HG02852 (cell line): ENCODE data around the gene HIKESHI.
"Not testable (repeated sequence)": the region's sequence is repeated elsewhere in the genome, so short reads cannot be mapped to it uniquely, and the experiment has no call there.

ENCODE experiments used
- ATAC-seq: cut with Tn5 transposase; IDR thresholded peaks from one replicate; pipeline ENCODE4 v1.9.1; 2021; ENCODE audit warnings: mild to moderate bottlenecking, moderate library complexity; ENCODE audit not compliant: unreplicated experiment

Gene HIKESHI

GRCh38 chr11:86292912-86293616 is 9.0 kb upstream of the HIKESHI start:
- peak; percentile 76 for ATAC-seq

- no peak for ATAC-seq
These were observed 8.0 kb upstream of the HIKESHI start for GRCh38 chr11:86294026-86294425.

DNA sequence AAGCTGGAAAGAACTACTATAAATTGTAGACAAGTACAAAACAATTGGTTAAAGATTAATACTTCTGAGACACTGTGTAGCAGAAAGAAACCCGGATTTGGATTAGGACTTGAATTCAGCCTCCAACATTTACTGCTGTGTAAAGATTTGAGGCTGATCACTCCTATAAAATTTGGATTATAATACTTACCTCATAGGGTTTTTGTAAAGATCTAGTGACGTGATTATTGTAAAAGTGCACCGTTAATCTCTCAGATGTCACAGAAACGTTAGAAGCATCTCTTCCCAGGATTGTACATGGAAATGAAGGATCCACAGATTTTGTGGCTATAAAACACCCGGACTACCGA is 323 bp upstream of the HIKESHI start:
- peak; percentile 19 for ATAC-seq

- ATAC-seq: no peak
These were observed 1.2 kb downstream of the HIKESHI start for GRCh38 chr11:86303257-86303656.

- ATAC-seq: not testable (repeated sequence)
These were observed 6.7 kb downstream of the HIKESHI start for GRCh38 chr11:86308710-86309109.

DNA sequence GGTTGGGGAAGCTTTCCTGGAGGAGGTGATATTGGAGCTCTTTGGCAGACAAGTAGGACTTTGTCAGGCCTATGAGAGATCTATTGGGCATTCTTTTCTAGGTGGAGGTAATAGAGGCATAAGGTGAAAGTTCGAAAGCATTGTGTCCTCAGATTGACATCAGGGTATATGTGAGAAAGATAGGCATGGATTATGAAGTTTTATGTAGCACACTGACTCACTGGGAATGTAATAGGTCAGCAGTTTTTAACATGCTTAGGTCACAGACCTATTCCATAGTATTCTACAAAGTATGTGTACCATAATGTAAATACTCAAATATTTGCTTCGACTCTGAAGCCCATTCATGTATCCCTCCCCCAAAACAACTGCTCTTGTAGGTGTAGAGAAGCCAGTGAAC is 11.8 kb downstream of the HIKESHI start:
- ATAC-seq: no peak

DNA sequence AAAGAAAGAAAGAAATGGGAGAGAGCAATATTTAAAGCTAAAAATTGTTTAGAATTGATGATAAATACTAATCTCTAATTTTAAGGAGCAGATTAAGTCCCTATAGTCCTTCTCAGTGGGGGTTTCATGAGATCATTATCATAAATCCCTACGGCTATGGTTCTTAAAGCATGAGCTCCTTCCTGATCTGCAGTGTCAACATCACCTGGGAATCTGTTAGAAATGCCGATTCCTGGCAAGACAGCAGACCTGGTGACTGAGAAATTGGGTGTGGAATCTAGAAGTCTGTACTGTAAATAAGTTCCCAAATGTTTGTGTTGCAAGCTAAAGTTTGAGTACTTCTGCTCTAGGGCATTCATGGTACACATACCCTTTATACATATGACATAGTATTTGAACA is 12.6 kb downstream of the HIKESHI start:
- no peak for ATAC-seq

DNA sequence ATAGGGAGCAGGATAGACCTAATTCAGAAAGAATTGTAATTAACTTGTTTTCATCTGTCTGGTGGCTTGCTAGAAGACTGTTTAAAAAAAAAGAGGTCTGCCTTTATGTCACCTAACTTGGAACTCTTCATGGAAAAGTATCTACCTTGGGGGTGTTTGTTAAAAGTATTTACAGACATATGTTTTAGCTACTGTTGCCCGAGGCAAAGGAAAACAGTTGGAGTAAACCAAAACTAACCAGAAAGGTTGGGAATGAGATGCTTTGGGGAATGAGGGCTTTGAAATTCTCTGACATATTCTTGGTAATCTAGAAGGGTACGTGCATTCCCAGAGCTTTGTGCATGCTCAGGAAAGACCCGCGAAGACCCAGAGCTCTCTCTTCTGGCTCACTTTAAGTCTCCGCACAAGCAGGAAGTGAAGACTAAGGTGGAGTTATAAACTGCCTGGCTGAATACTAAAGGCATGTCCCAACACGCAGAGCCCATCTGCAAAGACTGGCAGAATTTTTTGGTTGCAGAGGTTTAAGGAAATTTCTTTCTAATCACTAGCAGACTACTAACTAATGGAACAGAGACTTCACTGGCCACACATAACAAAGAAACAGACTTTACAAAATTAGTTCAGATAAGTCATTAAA is 33.2 kb downstream of the HIKESHI start:
- no peak for ATAC-seq

DNA sequence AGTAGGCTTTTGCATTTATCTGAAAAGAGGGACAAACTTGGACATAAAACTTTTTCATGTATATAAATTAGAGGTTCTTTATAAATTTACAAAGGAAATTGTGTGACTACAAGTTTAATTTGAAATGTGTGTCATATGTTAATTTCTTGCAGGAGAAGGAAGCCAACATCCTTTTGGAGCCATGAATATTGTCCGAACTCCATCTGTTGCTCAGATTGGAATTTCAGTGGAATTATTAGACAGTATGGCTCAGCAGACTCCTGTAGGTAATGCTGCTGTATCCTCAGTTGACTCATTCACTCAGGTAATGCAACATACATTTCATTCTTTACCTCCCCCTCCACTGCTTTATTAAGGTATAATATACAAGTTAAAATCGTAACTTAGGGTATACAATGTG is 35.2 kb downstream of the HIKESHI start:
- no peak for ATAC-seq

- no peak for ATAC-seq
These were observed 39.3 kb downstream of the HIKESHI start for GRCh38 chr11:86341382-86341781.

DNA sequence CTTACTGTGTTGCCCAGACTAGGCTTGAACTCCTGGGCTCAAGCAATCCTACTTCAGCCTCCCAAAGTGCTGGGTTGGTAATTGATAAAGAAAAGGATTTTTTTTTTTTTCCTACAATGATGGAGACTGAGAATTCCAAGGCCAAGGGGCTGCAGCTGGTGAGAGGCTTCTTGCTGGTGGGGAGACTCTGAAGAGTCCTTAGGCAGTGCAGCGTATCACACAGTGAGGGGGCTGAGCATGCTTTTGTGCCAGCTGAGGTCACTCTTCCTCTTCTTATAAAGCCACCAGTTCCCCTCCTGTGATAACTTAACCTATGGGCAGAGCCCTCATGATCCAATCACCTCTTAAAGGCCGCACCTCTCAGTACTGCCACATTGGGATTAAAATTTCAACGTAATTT is 44.5 kb downstream of the HIKESHI start:
- no peak for ATAC-seq

GRCh38 chr11:86355256-86355655 is 53.2 kb downstream of the HIKESHI start:
- ATAC-seq: no peak

GRCh38 chr11:86357412-86357811 is 55.4 kb downstream of the HIKESHI start:
- ATAC-seq: not testable (repeated sequence)

DNA sequence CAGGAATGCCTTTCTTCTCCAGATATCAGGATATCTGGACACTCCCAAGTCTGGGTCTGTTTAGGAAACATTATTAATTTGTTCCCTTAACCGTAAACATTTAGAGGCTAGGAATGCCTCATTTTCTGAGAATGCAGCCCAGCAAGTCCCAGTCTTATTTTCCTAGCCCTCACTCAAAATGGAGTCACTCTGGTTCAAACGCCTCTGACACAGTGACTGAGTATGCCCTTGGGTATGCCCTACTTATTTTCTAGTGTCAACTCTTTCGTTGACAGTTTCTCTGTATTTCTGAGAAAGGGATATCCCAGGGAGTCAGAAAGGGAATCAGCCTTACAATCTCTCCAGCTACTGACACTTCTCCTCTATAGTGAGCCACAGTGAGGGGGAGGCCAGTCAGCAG is 56.7 kb downstream of the HIKESHI start:
- no peak for ATAC-seq

DNA sequence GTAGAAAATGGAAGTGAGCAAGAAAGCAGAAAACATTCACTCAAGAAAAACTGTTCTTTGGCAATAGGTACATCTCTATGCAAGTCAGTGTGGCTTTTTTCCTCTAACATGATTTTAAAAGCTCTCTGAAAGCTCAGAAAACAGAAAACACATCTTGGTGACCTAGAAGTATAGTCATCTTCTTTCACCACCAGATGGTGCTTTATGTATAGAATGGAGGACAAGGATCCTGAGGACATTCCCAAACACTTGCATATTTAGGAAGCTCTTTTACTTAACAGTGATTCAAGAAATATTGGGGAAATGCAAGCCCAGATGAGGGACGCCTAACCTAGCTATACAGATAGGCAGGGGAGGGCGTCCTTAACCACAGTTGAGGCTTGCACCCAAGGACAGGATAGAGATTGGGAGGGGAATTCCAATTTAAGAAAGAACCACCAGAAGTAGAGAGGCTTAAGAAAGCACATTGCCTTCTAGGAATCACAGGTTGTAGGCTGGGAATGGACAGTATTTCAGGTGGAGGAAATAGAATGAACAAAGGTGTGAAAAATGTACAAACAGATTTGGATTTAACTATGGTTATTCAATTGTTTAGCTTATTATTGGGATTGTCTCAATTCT is 58.8 kb downstream of the HIKESHI start:
- no peak for ATAC-seq

DNA sequence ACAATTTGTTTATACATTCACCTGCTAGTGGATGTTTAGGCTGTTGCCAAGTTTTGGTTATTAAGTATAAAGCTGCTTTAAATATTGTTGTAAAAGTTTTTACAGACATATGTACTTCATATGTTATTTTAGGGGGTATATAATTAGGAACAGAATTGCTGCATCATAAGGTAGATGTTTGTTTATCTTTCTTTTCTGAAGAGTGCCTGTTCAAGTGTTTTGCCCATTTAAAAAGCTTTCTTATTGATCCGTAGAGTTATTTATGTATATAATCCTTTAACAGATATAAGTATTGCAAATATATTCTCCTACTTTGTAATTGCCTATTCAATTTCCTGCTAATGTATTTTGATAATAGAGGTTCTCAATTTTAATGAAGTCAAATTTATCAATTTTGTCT is 61.4 kb downstream of the HIKESHI start:
- no peak for ATAC-seq

DNA sequence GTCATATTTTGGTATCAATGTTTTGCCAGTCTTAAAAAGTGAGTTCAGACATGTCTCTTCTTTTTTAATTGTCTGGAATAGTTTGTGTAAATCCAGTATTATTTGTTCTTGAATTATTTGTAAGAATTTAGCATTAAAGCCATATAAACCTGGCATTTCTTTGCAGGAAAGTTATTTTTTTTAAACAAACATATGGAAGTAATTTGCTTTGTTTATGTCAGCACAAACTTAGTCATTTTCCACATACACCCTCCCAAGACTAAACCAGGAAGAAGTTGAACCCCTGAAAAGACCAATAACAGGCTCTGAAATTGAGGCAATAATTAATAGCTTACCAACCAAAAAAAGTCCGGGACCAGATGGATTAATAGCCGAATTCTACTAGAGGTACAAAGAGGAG is 63.5 kb downstream of the HIKESHI start:
- no peak for ATAC-seq

- ATAC-seq: no peak
These were observed 67.6 kb downstream of the HIKESHI start for GRCh38 chr11:86369668-86370067.

DNA sequence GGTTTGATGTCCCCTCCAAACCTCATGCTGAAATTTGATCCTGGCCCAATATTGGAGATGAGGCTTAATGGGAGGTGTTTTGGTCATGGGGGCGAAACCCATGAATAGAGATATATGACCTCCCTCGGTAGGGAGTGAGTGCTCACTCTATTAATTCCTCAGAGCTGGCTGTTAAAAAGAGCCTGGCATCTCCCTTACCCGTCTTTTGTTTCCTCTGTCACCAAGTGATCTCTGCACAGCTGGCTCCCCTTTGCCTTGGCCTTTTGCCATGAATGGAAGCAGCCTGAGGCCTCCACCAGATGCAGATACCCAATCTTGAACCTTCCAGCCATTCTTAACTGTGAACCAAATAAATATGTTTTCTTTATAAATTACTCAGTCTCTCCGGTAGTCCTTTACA is 68.1 kb downstream of the HIKESHI start:
- ATAC-seq: no peak

GRCh38 chr11:86370922-86371594 is 69.0 kb downstream of the HIKESHI start:
- no peak for ATAC-seq

GRCh38 chr11:86372041-86372440 is 70.0 kb downstream of the HIKESHI start:
- no peak for ATAC-seq

- ATAC-seq: no peak
These were observed 70.5 kb downstream of the HIKESHI start for GRCh38 chr11:86372586-86372985.
